Upper lobe of left lung (tissue), 6 donors: ENCODE data around the gene CCDC136. TPM values are rescaled to one million over a fixed set of nuclear protein-coding genes. Genes with fewer than 3 reads are reported as not detected.

Experiments
- ATAC-seq, 2 donors: fragments of 200-7000 bp; cut with Tn5 transposase; one replicate each; pipeline ENCODE4 v1.9.1; 2022; ENCODE audit warnings: mild to moderate bottlenecking in 2 of 2, moderate library complexity in 2 of 2; ENCODE audit not compliant: low FRiP score in 2 of 2
- DNase-seq, 2 donors: peaks; one replicate each; pipeline ENCODE4 v3.0.0-alpha.2; 2019 to 2020
- H3K27ac ChIP-seq, 4 donors: fragments of 200-600 bp; sonication (generic); one replicate each; pipeline ENCODE4 v1.5.1; 2016 to 2019
- H3K27me3 ChIP-seq, 4 donors: fragments of 200-600 bp; sonication (generic); one replicate each; pipeline ENCODE4 v1.5.1; 2017 to 2019
- H3K36me3 ChIP-seq, 4 donors: fragments of 200-600 bp; sonication (generic); one replicate each; pipeline ENCODE4 v1.5.1; 2016 to 2019
- H3K4me1 ChIP-seq, 4 donors: fragments of 200-600 bp; sonication (generic); one replicate each; pipeline ENCODE4 v1.5.1; 2018 to 2019
- H3K4me3 ChIP-seq, 4 donors: fragments of 200-600 bp; sonication (generic); one replicate each; pipeline ENCODE4 v1.5.1; 2017 to 2019; ENCODE audit warnings: mild to moderate bottlenecking in 2 of 4, moderate library complexity in 1 of 4
- H3K9me3 ChIP-seq, 4 donors: fragments of 200-600 bp; sonication (generic); one replicate each; pipeline ENCODE4 v1.5.1; 2018 to 2019
- EP300 ChIP-seq, 4 donors: sonication (generic); formaldehyde crosslinking; IDR thresholded peaks; one replicate each; pipeline ENCODE4 v1.5.1; 2017; ENCODE audit warnings: antibody characterized with exemption in 4 of 4, control low read depth in 2 of 4
- POLR2A ChIP-seq, 4 donors: fragments of 450-650 bp; IDR thresholded peaks; one replicate each; pipeline ENCODE4 v1.5.1; 2016 to 2017; ENCODE audit warnings: antibody characterized with exemption in 4 of 4, mild to moderate bottlenecking in 2 of 4
- POLR2AphosphoS5 ChIP-seq, 2 donors: sonication (generic); formaldehyde crosslinking; IDR thresholded peaks; one replicate each; pipeline ENCODE4 v1.5.1; 2017; ENCODE audit warnings: antibody characterized with exemption in 2 of 2
- WGBS, 2 donors: methylation state at CpG; one replicate each; pipeline ENCODE4 v1.1.5; 2017 to 2018; 5-methylcytosine and 5-hydroxymethylcytosine counted together
- total RNA-seq, 6 donors: library from RNA; depleted of rRNA in 4 of 6; stranded (reverse); fragments of >200 nt in 4 of 6; gene quantifications; one replicate each; pipeline versions ENCODE4 v1.1.0 to v1.2.1, GENCODE V29; 2016 to 2021
- TF ChIP-seq, protein P1 (sequence below), 6 experiments: fragments of 450-650 bp in 4 of 6; fragments of 200-600 bp in 2 of 6; sonication (generic) in 2 of 6; IDR thresholded peaks; one replicate each; pipeline ENCODE4 v1.5.1; 2016 to 2019; ENCODE audit warnings: antibody characterized with exemption in 6 of 6
- donor health status: DM: no; HTN: no; CAD: no; lungs with moderate emphysema.
- donor health status: DM: no; HTN: yes; CAD: no; lungs with severe emphysema.

The CCDC136 gene
- total RNA-seq, 6 donors from 2014 or later, result 0.46 to 7.2 (median 2.2) TPM

DNA sequence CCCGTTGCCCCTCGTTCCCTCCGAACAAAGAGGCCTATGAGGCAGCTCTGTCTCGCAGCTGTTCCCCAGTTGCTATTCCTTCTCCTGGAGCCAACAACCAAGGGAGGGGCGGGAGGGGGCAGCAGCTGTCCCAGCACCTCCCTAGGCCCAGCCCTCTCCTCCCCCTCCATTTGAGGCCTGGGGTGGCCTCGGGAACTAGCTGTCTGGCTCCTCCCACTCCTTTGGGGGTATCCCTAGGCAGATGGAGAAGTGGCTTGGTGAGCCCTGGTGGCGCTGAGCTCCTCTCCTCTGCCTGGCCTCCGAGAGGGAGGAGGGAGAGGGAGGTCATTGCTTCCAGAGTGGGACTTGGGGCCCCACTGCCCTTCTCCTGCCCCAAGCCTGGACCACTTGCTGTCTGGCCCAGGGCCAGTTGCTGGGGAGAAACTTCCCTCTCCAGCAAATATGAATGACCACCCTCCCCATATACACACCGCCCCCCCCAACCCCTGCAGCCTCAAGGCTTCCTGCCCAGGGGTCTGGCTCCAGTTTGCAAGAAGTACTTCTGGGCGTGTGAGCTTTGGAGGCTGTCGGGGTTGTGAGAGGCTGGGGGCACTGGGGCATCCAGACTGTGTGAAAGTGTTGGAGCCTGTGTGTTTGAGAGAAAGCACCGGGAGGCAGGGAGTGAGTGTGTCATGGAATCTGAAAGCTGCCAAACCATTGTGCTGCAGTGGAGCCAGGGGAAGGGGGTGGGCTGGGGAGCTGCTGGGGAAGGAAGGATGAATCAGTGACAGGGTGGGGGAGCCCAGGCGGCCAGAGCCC, 41.6 kb downstream of the CCDC136 start:
- peak overlapping the region in 2 of 4 donors; percentile 32 for H3K27ac ChIP-seq
- H3K4me3 ChIP-seq, result no peak overlapping the region
- peaks cover 0 to 39% (median 18%) of the 10 kb centered on the region in 4 donors for H3K27me3 ChIP-seq
- ATAC-seq (peak; percentile 19 to 69), DNase-seq (peak in 1 of 2 donors; percentile 38)
- H3K9me3 ChIP-seq, result no peaks in the 10 kb centered on the region
- 26 to 27% methylated on average over 9 to 13 of the region's 13 CpGs for WGBS, 2 donors
- no peaks in the 10 kb centered on the region for H3K36me3 ChIP-seq
- peaks cover 20 to 45% (median 28%) of the 10 kb centered on the region in 4 donors for H3K4me1 ChIP-seq
- TF ChIP-seq, protein P1, sequence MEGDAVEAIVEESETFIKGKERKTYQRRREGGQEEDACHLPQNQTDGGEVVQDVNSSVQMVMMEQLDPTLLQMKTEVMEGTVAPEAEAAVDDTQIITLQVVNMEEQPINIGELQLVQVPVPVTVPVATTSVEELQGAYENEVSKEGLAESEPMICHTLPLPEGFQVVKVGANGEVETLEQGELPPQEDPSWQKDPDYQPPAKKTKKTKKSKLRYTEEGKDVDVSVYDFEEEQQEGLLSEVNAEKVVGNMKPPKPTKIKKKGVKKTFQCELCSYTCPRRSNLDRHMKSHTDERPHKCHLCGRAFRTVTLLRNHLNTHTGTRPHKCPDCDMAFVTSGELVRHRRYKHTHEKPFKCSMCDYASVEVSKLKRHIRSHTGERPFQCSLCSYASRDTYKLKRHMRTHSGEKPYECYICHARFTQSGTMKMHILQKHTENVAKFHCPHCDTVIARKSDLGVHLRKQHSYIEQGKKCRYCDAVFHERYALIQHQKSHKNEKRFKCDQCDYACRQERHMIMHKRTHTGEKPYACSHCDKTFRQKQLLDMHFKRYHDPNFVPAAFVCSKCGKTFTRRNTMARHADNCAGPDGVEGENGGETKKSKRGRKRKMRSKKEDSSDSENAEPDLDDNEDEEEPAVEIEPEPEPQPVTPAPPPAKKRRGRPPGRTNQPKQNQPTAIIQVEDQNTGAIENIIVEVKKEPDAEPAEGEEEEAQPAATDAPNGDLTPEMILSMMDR (IDR thresholded peaks at IDR 0.05), result no peak
- TF ChIP-seq EP300 (IDR thresholded peaks at IDR 0.05) (no peak), POLR2AphosphoS5 (IDR thresholded peaks at IDR 0.05) (no peak), POLR2A (IDR thresholded peaks at IDR 0.05) (no peak)

DNA sequence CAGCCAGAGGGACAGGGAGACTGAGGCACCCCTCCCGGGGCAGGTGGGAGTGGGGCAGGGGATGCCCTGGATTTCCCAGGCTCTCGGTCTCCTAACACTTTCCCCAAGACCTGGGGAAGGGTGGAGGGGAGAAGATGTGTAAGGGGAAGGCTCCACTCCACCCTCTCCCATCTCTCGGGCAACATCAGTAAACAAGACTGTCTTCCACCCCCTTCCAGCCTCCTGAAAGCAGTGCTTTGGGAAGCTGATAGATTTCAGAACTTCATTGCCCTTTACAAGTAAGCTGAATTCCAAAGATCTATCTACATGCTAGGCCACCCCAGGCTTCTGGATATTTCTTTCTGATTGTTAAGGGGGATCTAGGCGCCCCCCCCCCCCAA, 42.2 kb downstream of the CCDC136 start:
- DNase-seq (no peak), ATAC-seq (peak in 1 of 2 donors; percentile 19)
- Histone ChIP-seq H3K36me3 (no peaks in the 10 kb centered on the region), H3K9me3 (no peaks in the 10 kb centered on the region), H3K4me3 (no peak overlapping the region), H3K4me1 (peaks cover 20 to 45% (median 28%) of the 10 kb centered on the region in 4 donors), H3K27ac (no peak overlapping the region), H3K27me3 (peaks cover 0 to 39% (median 18%) of the 10 kb centered on the region in 4 donors)
- TF ChIP-seq POLR2A (IDR thresholded peaks at IDR 0.05) (no peak), EP300 (IDR thresholded peaks at IDR 0.05) (no peak), POLR2AphosphoS5 (IDR thresholded peaks at IDR 0.05) (no peak)
- TF ChIP-seq, protein P1 (IDR thresholded peaks at IDR 0.05), result no peak
- 41 to 45% methylated on average over 4 of the region's 4 CpGs for whole genome bisulfite sequencing, 2 donors

DNA sequence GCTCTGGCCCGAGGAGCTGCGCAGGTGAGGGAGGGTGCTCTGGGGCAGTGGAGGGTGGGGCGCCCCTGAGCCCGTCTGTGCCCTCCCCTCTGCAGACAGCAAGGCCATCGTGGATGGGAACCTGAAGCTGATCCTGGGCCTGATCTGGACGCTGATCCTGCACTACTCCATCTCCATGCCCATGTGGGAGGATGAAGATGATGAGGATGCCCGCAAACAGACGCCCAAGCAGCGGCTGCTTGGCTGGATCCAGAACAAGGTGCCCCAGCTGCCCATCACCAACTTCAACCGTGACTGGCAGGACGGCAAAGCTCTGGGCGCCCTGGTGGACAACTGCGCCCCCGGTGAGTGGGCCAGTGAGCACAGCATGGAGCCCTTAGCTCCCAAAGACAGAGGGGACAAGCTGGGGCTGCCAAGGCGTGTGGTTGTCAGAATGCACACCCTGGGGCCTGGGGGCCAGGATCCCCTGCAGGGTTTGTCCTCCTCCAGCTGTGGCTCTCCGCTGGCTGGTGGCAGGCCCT, 43.5 kb downstream of the CCDC136 start:
- DNase-seq (peak in 1 of 2 donors; percentile 61), ATAC-seq (no peak)
- Histone ChIP-seq H3K27ac (no peak overlapping the region), H3K27me3 (peaks cover 0 to 29% (median 13%) of the 10 kb centered on the region in 4 donors), H3K9me3 (no peaks in the 10 kb centered on the region), H3K36me3 (no peaks in the 10 kb centered on the region), H3K4me3 (no peak overlapping the region), H3K4me1 (peaks cover 13 to 35% (median 22%) of the 10 kb centered on the region in 4 donors)
- WGBS, 2 donors, result 78 to 91% methylated on average over 6 to 15 of the region's 16 CpGs
- no peak for TF ChIP-seq POLR2AphosphoS5 (IDR thresholded peaks at IDR 0.05)
- TF ChIP-seq EP300 (IDR thresholded peaks at IDR 0.05), result no peak
- TF ChIP-seq, protein P1 (IDR thresholded peaks at IDR 0.05), result no peak
- TF ChIP-seq POLR2A (IDR thresholded peaks at IDR 0.05), result no peak

DNA sequence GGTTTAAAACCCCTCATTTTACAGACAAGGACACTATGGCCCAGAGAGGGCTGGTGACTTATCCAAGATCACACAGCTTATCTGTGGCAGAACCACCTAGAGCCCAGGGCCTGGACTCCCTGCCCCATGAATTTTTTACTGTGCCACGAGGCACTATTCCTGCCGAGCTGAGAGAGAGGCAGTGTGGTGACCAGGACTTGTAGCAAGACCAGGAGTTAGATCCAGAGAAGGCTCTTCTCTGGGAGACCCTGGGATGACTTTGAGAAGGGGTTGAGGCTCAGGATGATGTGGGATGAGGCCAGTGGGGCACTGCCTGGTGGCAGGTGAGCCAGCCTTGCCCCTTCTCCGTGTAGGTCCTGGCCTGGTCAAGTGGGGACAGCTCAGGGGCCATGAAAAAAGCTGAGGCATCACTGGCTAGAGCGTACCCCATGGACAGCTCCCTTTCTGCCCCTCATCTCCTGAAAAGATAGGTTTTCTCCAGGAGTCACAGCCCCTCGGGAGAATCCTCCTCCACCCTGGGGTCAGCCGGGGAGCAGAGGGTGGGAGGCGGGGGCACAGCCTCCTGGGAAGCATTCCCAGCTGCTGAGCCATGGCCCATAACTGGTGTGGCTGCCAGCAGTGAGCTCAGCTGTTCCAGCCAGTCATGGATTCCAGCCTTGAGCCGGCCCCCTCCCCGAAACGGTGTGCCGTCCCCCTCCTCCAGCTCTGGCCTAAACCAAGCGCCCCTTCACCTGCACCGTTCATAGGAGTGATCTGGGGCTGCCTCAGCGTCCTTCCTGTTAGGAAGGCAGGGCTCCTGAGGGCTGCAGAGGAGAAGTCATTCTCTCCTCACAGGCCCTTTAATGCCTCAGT, 44.2 kb downstream of the CCDC136 start:
- WGBS, 2 donors, result 75 to 88% methylated on average over 6 to 14 of the region's 14 CpGs
- no peaks in the 10 kb centered on the region for H3K36me3 ChIP-seq

More for the DNA sequence above, 44.2 kb downstream of the CCDC136 start:
- peaks cover 0 to 22% (median 10%) of the 10 kb centered on the region in 4 donors for H3K27me3 ChIP-seq
- H3K4me3 ChIP-seq, result no peak overlapping the region
- ATAC-seq, result no peak
- no peak overlapping the region for H3K27ac ChIP-seq
- no peaks in the 10 kb centered on the region for H3K9me3 ChIP-seq
- no peak for TF ChIP-seq POLR2A (IDR thresholded peaks at IDR 0.05)
- TF ChIP-seq, protein P1 (IDR thresholded peaks at IDR 0.05), result no peak
- no peak for TF ChIP-seq EP300 (IDR thresholded peaks at IDR 0.05)
- no peak for TF ChIP-seq POLR2AphosphoS5 (IDR thresholded peaks at IDR 0.05)
- H3K4me1 ChIP-seq, result peaks cover 6 to 28% (median 16%) of the 10 kb centered on the region in 4 donors
- DNase-seq, result peak in 1 of 2 donors; percentile 46
